HG03342 (cell line): ENCODE measurements around the gene GNAI3.
A peak's percentile ranks its signal among the peaks of the same experiment; 100 is the strongest.

Experiments used
- ATAC-seq: cut with Tn5 transposase; IDR thresholded peaks from one replicate; pipeline ENCODE4 v1.9.1; 2021; ENCODE audit warnings: mild to moderate bottlenecking, moderate library complexity; ENCODE audit not compliant: unreplicated experiment

GNAI3 gene

DNA sequence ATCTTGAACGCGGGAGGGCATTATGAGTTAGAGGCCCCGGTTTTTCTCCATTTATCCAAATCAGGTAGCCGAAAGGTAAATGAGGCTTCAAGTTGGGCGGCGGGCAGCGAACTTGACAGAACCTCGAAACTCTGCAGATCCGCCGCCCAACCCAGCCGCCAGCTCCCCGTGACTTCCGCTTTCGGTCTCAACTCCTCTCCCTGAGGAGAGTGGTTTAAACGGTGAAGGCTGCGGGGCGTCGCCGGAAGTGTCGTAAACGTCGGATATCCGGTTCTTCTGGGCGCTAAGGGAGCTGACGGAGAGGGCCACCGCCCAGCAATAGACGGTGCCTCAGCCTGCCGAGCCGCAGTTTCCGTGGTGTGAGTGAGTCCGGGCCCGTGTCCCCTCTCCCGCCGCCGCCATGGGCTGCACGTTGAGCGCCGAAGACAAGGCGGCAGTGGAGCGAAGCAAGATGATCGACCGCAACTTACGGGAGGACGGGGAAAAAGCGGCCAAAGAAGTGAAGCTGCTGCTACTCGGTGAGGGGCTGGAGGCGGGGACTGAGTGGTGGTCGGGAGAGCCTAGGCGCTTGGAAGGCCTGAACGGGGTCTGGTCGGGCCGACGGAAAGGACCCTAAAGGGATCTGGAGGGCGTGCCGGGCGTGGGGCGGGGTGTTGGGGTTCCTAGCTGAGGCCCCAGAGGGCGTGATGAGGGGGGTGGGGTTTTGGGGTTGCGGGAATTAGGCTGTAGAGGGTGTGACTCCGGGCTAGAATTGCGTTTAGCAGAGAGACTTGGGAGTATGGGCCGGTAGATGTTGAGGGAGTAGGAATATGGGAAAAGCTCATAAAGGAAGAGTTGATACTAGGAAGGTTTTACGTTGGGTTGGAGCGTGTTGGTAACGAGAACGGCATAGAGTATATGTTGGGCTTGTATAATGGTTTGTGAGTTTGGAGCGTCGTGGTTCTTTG lies at the start of gene GNAI3:
TSS of gene GNAI3 (plus strand) at position 295 of the 947 bp plus-strand sequence. CDS start at position 401, 106 bp downstream.
- peak; percentile 86 for ATAC-seq

DNA sequence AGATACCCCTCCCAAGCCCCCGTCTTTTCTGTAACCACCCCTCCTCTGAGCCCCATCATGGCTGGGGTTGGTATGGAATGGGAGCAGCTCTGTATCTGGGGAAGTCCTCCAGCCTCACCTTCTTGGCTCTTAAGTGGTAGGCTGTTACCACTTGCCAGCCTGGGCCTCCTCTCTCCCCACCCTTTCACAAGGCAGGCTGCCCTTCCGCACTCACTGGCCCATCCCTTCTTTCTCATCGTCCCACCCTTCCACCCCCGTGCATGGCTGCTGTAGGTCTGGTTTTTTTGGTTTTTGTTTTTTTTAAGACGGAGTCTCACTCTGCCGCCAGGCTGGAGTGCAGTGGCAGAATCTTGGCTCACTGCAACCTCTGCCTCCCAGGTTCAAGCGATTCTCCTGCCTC lies 49.3 kb upstream of the GNAI3 start:
- no peak for ATAC-seq

GRCh38 chr1:109499661-109500536 lies 48.5 kb upstream of the GNAI3 start:
- no peak for ATAC-seq

- ATAC-seq: no peak
These were observed 47.5 kb upstream of the GNAI3 start for GRCh38 chr1:109500941-109501381.

DNA sequence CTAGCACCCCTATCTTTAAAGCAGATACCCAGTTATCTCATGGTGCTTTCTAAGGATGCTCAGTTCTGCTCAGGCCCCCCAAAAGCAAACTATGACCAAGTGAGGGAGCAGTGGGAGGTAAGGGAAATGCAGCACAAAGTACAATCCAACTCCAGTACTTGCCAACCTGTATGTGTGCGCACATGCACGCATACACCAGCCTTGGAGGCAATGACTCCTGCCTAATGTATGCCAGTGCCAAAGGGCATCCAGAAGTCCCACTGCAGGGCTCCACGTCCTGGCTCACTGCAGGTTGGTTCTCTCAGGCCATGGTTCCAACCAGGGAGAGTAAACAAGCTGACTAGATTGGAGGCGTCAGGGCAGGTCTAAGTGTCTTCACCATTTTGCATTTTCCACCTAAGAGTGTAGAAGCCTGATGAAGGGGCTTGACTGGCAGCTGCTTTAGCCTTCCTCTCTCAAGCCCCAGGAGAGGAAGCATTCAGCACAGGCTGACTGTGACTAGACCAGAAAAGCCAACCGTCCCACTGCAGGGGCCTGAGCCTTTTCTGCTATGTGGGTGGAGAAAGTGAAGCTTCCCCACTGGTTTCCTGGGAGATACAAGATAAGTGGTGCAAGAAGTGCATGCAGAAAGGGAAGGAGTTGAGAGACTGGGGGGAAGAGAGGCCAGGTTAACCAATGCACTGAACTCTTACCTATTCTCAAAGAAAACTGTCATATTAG lies 46.6 kb upstream of the GNAI3 start:
- no peak for ATAC-seq

DNA sequence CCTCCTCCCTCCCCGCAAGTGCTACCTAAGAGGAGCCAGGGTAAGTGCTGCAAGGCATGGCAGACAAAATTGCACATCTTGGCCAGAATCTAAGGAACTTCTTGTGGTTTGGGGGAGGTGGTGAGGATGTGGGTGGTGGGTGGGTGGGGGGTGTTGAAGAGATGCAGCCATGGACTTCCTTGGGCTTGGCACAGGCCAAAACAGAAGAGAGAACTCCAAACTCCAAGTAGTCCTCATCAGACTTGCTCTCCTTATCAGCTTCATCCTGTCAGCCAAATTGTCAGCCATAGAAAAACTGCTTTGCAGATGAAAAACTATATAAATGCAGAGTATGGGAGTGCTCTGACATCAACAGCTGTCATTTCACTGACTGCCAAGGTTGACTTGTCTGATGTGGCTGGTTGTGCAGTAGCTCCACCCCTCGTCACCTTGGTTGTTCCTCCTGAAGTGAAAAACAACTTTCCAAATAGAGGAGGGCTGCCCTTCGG lies 46.0 kb upstream of the GNAI3 start:
- ATAC-seq: no peak

- no peak for ATAC-seq
These were observed 44.5 kb upstream of the GNAI3 start for GRCh38 chr1:109503935-109504334.

- ATAC-seq: no peak
These were observed 43.4 kb upstream of the GNAI3 start for GRCh38 chr1:109504974-109505373.

DNA sequence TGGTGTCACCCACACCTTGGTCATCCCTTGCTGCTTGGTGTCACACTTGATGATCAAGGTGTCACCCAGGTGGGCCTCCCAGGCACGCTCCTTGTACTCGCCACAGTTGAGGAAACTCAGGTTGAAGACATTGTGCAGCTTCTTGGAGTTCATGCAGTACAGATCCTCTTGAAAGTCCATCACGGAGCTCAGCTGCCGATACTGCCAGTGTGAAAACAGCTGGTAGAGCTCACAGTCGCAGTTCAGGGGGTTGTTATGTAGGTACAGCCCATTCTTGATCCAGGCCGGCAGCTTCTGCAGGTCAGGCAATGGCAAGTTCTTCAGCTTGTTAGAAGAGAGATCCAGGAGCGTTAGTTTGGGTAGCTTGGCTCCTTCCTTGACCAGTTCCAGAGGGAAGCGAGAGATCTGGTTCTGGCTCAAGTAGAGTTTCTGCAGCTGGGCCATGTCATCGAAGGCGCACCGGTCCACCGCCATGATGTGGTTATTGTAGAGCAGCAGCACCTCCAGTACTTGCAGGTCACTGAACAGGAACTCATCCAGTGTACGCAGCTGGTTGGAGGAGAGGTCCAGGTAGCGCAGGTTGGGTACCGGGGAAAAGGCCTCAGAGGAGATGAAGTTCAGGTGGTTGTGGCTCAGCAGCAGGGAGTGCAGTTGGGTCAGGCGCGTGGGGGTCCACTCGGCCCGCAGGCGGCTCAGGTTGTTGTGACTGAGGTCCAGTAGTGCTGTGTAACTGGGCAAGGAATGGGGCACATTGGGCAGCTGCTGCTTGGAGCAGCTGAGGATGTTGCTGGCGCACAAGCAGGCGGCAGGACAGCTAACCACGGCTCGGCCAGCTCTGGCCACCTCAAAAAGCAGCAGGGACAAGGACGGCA lies 40.2 kb upstream of the GNAI3 start:
- no peak for ATAC-seq

GRCh38 chr1:109508873-109509175 lies 39.6 kb upstream of the GNAI3 start:
- ATAC-seq: no peak

GRCh38 chr1:109509176-109510134 lies 39.0 kb upstream of the GNAI3 start, which contains the start of gene AMIGO1:
TSS of gene AMIGO1 (minus strand) at chr1:109509727. CDS start at chr1:109508912, 815 bp downstream.
- no peak for ATAC-seq

GRCh38 chr1:109513110-109513710 lies 35.2 kb upstream of the GNAI3 start:
- no peak for ATAC-seq

- no peak for ATAC-seq
These were observed 33.6 kb upstream of the GNAI3 start for GRCh38 chr1:109514846-109515245.

DNA sequence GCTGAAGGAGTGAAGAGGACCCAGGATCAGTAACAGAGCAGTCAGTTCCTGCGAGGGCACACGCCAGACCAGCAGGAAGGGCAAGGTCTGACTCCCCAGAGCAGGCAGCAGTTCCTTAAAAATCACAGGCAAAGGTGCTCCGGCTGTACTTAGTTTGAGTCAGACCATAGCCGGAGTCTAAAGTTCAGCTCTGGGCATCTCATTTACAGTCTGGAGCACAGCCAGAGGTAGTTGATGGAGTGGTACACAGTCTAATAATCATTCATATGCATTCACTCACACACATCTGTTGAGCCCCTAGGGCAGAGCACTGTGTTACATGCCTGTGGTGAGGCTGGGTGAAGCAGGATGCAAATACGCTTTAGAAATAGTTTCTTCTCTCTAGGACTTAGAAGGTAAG lies 31.5 kb upstream of the GNAI3 start:
- ATAC-seq: no peak

DNA sequence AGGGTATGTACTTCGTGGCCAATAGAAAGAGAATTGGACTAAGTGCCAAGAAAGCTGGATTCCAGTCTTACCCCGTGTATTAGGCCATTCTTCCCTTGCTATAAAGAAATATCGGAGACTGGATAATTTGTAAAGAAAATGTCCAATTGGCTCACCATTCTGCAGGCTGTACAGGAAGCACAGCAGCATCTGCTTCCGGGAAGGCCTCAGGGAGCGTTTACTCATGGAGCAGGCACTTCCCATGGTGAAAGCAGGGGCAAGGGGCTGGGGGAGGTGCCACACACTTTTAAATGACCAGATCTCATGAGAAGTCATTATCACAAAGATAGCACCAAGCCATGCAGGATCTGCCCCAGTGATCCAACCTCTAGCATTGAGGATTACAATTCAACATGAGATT lies 31.1 kb upstream of the GNAI3 start:
- ATAC-seq: no peak

GRCh38 chr1:109521002-109521951 lies 27.1 kb upstream of the GNAI3 start:
- no peak for ATAC-seq

DNA sequence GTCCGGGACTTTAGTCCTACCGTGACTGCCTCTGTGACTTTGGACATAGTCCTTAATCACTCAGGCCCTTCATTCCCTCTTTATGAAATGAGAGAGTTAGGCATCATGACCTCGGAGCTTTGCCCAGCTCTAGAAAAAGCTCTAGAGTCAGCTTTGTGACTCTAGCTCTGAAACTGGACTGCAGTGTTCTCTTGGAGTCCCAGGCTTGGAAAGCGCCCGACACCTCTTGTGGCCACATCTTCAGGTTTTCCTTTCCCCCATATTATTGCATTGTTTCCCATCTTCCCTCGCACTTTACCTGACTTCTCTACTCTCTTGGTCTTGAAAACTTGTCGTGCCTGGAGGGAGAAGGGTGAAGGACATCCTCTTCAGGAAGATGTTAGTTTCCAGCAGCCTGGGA lies 26.4 kb upstream of the GNAI3 start:
- no peak for ATAC-seq
